ENCODE results near the gene LIMK2. TPM values are rescaled to one million over a fixed set of nuclear protein-coding genes. Genes with fewer than 3 reads are reported as not detected.
"Not testable (repeated sequence)": the region's sequence is repeated elsewhere in the genome, so short reads cannot be mapped to it uniquely, and the experiment has no call there.

The LIMK2 gene
- total RNA-seq, 4 donors from 2014 or later, result 103 to 229 (median 188) TPM

GRCh38 chr22:31187627-31188026 lies 24.5 kb upstream of the LIMK2 start:
- WGBS, result 86% methylated on average over 6 of the region's 6 CpGs
- DNase-seq (ENCODE audit: low spot score in 2 of 2), result no peak
- H3K4me1 ChIP-seq, result no peaks in the 10 kb centered on the region
- H3K36me3 ChIP-seq, result peaks cover 29% of the 10 kb centered on the region
- no peak for TF ChIP-seq POLR2AphosphoS5 (IDR thresholded peaks at IDR 0.05)
- TF ChIP-seq POLR2A (IDR thresholded peaks at IDR 0.05), result no peak
- no peak for TF ChIP-seq EP300 (IDR thresholded peaks at IDR 0.05)
- TF ChIP-seq CTCF (IDR thresholded peaks at IDR 0.05), result no peak
- no peaks in the 10 kb centered on the region for H3K27me3 ChIP-seq
- no peak overlapping the region for H3K27ac ChIP-seq
- H3K9me3 ChIP-seq, result no peaks in the 10 kb centered on the region
- H3K4me3 ChIP-seq, result no peak overlapping the region

GRCh38 chr22:31192513-31192912 lies 19.6 kb upstream of the LIMK2 start:
- no peak overlapping the region for H3K27ac ChIP-seq
- no peaks in the 10 kb centered on the region for H3K27me3 ChIP-seq
- peaks cover 3% of the 10 kb centered on the region for H3K4me1 ChIP-seq
- no peaks in the 10 kb centered on the region for H3K9me3 ChIP-seq
- DNase-seq (ENCODE audit: low spot score in 2 of 2), result no peak
- TF ChIP-seq CTCF (IDR thresholded peaks at IDR 0.05) (no peak), EP300 (IDR thresholded peaks at IDR 0.05) (no peak), POLR2AphosphoS5 (IDR thresholded peaks at IDR 0.05) (no peak), POLR2A (IDR thresholded peaks at IDR 0.05) (no peak)
- H3K4me3 ChIP-seq, result no peak overlapping the region
- H3K36me3 ChIP-seq, result peaks cover 49% of the 10 kb centered on the region
- WGBS, result 59% methylated on average over 2 of the region's 2 CpGs

- no peaks in the 10 kb centered on the region for H3K27me3 ChIP-seq
- DNase-seq (ENCODE audit: low spot score in 2 of 2), result no peak
- no peak overlapping the region for H3K4me3 ChIP-seq
- H3K36me3 ChIP-seq, result peaks cover 52% of the 10 kb centered on the region
- TF ChIP-seq POLR2AphosphoS5 (IDR thresholded peaks at IDR 0.05), result no peak
- no peak for TF ChIP-seq POLR2A (IDR thresholded peaks at IDR 0.05)
- TF ChIP-seq CTCF (IDR thresholded peaks at IDR 0.05), result no peak
- no peak for TF ChIP-seq EP300 (IDR thresholded peaks at IDR 0.05)
- H3K9me3 ChIP-seq, result no peaks in the 10 kb centered on the region
- WGBS, result 73% methylated on average over 3 of the region's 3 CpGs
- H3K4me1 ChIP-seq, result peaks cover 3% of the 10 kb centered on the region
- no peak overlapping the region for H3K27ac ChIP-seq
Measured at GRCh38 chr22:31193092-31193491, 19.0 kb upstream of the LIMK2 start.

- H3K9me3 ChIP-seq; H3K27me3 ChIP-seq; DNase-seq (ENCODE audit: low spot score in 2 of 2); H3K27ac ChIP-seq; H3K4me3 ChIP-seq; H3K4me1 ChIP-seq: not testable (repeated sequence)
- WGBS, result 89% methylated on average over 5 of the region's 5 CpGs
- H3K36me3 ChIP-seq, result peaks cover 55% of the 10 kb centered on the region
Measured at GRCh38 chr22:31194681-31195080, 17.4 kb upstream of the LIMK2 start.

- Histone ChIP-seq H3K27me3 (no peaks in the 10 kb centered on the region), H3K36me3 (peaks cover 70% of the 10 kb centered on the region), H3K4me1 (no peaks in the 10 kb centered on the region), H3K27ac (no peak overlapping the region), H3K9me3 (no peaks in the 10 kb centered on the region), H3K4me3 (no peak overlapping the region)
- TF ChIP-seq CTCF (IDR thresholded peaks at IDR 0.05) (no peak), POLR2AphosphoS5 (IDR thresholded peaks at IDR 0.05) (no peak), EP300 (IDR thresholded peaks at IDR 0.05) (no peak)
- no peak for DNase-seq (ENCODE audit: low spot score in 2 of 2)
- WGBS, result 79% methylated on average over 3 of the region's 3 CpGs
Measured at GRCh38 chr22:31199187-31199586, 12.9 kb upstream of the LIMK2 start.

GRCh38 chr22:31204352-31204984 lies 7.6 kb upstream of the LIMK2 start:
- H3K27ac ChIP-seq, result peak overlapping the region; percentile 60
- H3K4me3 ChIP-seq; H3K9me3 ChIP-seq; H3K27me3 ChIP-seq; DNase-seq (ENCODE audit: low spot score in 2 of 2): not testable (repeated sequence)
- peaks cover 47% of the 10 kb centered on the region for H3K36me3 ChIP-seq
- H3K4me1 ChIP-seq, result peaks cover 33% of the 10 kb centered on the region
- WGBS, result 60% methylated on average over 8 of the region's 8 CpGs

GRCh38 chr22:31205059-31205458 lies 7.0 kb upstream of the LIMK2 start:
- not testable (repeated sequence) for DNase-seq (ENCODE audit: low spot score in 2 of 2); H3K4me3 ChIP-seq; H3K27me3 ChIP-seq; H3K9me3 ChIP-seq
- H3K4me1 ChIP-seq, result peaks cover 33% of the 10 kb centered on the region
- peaks cover 41% of the 10 kb centered on the region for H3K36me3 ChIP-seq
- H3K27ac ChIP-seq, result peak overlapping the region; percentile 60
- 52% methylated on average over 4 of the region's 4 CpGs for WGBS

- H3K27me3 ChIP-seq; H3K4me3 ChIP-seq; DNase-seq (ENCODE audit: low spot score in 2 of 2); H3K9me3 ChIP-seq: not testable (repeated sequence)
- peaks cover 46% of the 10 kb centered on the region for H3K4me1 ChIP-seq
- H3K27ac ChIP-seq, result peak overlapping the region; percentile 78
- WGBS, result 45% methylated on average over 3 of the region's 3 CpGs
- peaks cover 31% of the 10 kb centered on the region for H3K36me3 ChIP-seq
Measured at GRCh38 chr22:31206460-31206859, 5.6 kb upstream of the LIMK2 start.

Measured in suprapubic skin (tissue), 4 donors.